ENCODE measurements around the gene DCPS. TPM values are rescaled to one million over a fixed set of nuclear protein-coding genes. Genes with fewer than 3 reads are reported as not detected.
A peak's percentile ranks its signal among the peaks of the same experiment; 100 is the strongest.

The DCPS gene
- total and polyA plus RNA-seq, 7 experiments from 2014 or later: 11.0 to 39.2 (median 17.9) TPM

DNA sequence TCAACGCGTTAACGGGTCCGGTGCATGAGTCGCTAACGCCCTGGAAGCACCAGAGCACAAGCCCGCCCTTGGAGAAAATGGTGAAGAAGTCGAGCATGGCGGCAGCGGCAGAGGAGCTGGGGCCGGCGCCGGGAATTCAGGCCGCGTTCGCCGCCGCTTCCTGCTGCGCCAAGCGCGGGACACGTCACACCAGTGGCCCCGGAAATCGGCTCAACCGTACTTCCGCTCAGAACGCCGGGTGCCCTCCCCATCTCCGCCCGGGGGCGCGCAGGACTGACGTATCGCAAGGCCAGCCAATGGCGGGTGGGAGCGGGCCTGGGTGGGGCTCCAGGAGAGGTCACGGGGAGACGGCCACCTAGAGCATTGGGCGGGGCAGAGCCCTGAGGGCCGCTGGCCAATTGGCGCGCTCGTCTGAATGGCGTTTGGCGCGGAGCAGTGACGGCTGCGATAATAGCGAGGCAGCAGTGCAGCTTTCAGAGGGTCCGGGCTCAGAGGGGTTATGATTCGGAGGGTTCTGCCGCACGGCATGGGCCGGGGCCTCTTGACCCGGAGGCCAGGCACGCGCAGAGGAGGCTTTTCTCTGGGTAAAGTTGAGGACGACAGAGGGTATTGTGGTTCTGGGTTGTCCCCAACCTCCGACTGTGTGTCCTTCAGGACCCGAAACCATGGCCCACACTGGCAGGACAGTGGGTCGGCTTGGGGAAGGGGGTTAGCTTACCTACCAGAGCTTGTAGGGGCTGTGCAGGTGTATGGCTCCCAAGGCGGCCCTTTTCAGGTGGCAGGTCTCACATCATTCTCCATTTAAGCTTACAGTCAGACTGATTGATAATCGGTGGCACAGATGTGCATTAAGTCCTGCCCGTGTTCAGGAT lies 34.9 kb upstream of the DCPS start, which contains the start of the genes FOXRED1 and SRPRA:
Gene FOXRED1, plus strand, starts transcription at position 447 of the 872 bp plus-strand sequence. Its CDS starts 53 bp downstream, at position 500.
Gene SRPRA, minus strand, starts transcription at position 188 of the 872 bp plus-strand sequence. Its CDS starts 91 bp downstream, at position 97.
- DNase-seq: peak; percentile 98 to 100 (median 100)

DNA sequence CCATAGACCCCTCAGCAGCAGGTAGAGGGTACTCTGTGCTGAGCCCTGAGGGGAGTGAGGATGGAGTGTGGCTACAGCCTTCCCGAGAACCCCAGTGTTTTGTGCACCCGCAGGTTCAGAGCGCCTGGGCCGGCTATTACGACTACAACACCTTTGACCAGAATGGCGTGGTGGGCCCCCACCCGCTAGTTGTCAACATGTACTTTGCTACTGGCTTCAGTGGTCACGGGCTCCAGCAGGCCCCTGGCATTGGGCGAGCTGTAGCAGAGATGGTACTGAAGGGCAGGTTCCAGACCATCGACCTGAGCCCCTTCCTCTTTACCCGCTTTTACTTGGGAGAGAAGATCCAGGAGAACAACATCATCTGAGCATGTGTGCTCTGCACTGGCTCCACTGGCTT lies 26.5 kb upstream of the DCPS start:
- ATAC-seq: no peak
- Histone ChIP-seq H3K4me1 (ENCODE audit: control insufficient read depth in 2 of 2, insufficient read depth in 2 of 2, low read length in 2 of 2) (peaks cover 4 to 18% of the 10 kb centered on the region in 2 donors), H3K4me3 (ENCODE audit: low read length) (no peak overlapping the region), H3K36me3 (ENCODE audit: control insufficient read depth in 2 of 3, insufficient read depth in 3 of 3, low read length in 3 of 3) (peaks cover 0 to 41% (median 0%) of the 10 kb centered on the region in 3 experiments), H3K9me3 (ENCODE audit: control insufficient read depth in 2 of 3, low read length in 3 of 3) (no peaks in the 10 kb centered on the region), H3K27ac (ENCODE audit: low read depth, low read length) (no peak overlapping the region), H3K27me3 (ENCODE audit: control insufficient read depth in 2 of 2, insufficient read depth in 2 of 2, low read length in 2 of 2) (no peaks in the 10 kb centered on the region)
- H3K27ac Mint-ChIP-seq: peak overlapping the region in 1 of 9 donors; percentile 58
- no peak for DNase-seq
- H3K4me3 Mint-ChIP-seq: no peak overlapping the region
- no peaks in the 10 kb centered on the region for H3K9me3 Mint-ChIP-seq
- CTCF ChIA-PET: no interaction called here
- intact Hi-C loops (cut with micrococcal nuclease): no loop called here
- H3K4me1 Mint-ChIP-seq: peaks cover 20 to 41% (median 36%) of the 10 kb centered on the region in 7 donors
- peaks cover 7 to 46% (median 16%) of the 10 kb centered on the region in 5 donors for H3K36me3 Mint-ChIP-seq
- POLR2A ChIA-PET: interaction anchor here (1.8 kb wide), 1 partner anchor 8 kb away, joined by 4 read pairs; the partner anchor contains the start of genes FOXRED1 and SRPRA
- no peaks in the 10 kb centered on the region for H3K27me3 Mint-ChIP-seq

More for the DNA sequence above, 34.9 kb upstream of the DCPS start, which contains the start of the genes FOXRED1 and SRPRA:
- H3K36me3 Mint-ChIP-seq: peaks cover 14 to 46% (median 33%) of the 10 kb centered on the region in 5 donors
- intact Hi-C loops (cut with micrococcal nuclease): loop anchor here (1.0 to 2.0 kb wide), 15 partner anchors 14 to 1158 kb away; partner anchors contain the start of genes DCPS (in 2 of the 2), FAM118B (in 2 of the 2), HYLS1 (in 2 of the 2) and PUS3 (in 2 of the 2)
- no peaks in the 10 kb centered on the region for H3K9me3 ChIP-seq (ENCODE audit: control insufficient read depth in 2 of 3, low read length in 3 of 3)
- H3K36me3 ChIP-seq (ENCODE audit: control insufficient read depth in 2 of 3, insufficient read depth in 3 of 3, low read length in 3 of 3): peaks cover 19 to 48% (median 24%) of the 10 kb centered on the region in 3 experiments
- H3K4me1 ChIP-seq (ENCODE audit: control insufficient read depth in 2 of 2, insufficient read depth in 2 of 2, low read length in 2 of 2): peaks cover 22 to 23% of the 10 kb centered on the region in 2 donors
- ChIA-PET CTCF (interaction anchor here (2.0 kb wide), 1 partner anchor 12 kb away, joined by 9 read pairs; no protein-coding TSS in a partner anchor), POLR2A (interaction anchor here (0.6 to 6.5 kb wide), 16 partner anchors 9 to 735 kb away, joined by 3 to 122 read pairs (median 4); partner anchors contain the start of genes CHEK1, DCPS, FAM118B and HYLS1)
- peaks cover 26 to 60% (median 47%) of the 10 kb centered on the region in 7 donors for H3K4me1 Mint-ChIP-seq
- peak within 1 kb of the TSS; percentile 91 to 98 (median 97) for H3K4me3 Mint-ChIP-seq
- ATAC-seq: peak; percentile 100
- H3K27me3 Mint-ChIP-seq: no peaks in the 10 kb centered on the region
- H3K27ac Mint-ChIP-seq: peak within 1 kb of the TSS; percentile 94 to 99 (median 98)
- peak within 1 kb of the TSS; percentile 99 for H3K4me3 ChIP-seq (ENCODE audit: low read length)
- H3K9me3 Mint-ChIP-seq: peaks cover 0 to 4% (median 0%) of the 10 kb centered on the region in 11 donors
- H3K27ac ChIP-seq (ENCODE audit: low read depth, low read length): peak within 1 kb of the TSS; percentile 94
- no peaks in the 10 kb centered on the region for H3K27me3 ChIP-seq (ENCODE audit: control insufficient read depth in 2 of 2, insufficient read depth in 2 of 2, low read length in 2 of 2)

DNA sequence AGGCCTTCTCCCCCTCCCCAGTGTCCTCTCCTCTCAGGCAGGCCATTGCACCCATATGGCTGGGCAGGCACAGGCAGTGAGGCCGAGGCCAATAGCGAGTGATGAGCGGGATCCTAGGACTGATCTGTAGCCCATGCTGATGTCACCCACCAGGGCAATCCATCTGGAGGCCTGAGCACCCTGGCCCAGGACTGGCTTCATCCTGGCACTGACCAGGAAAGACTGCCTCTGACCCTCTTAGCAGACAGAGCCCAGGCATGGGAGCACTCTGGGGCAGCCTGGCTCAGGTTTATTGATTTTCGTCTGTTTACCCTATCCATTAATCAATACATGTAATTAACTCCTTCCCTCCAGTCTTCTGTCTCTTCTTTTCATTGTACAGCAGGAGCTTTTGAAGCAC lies 26.1 kb upstream of the DCPS start:
- peaks cover 4 to 18% of the 10 kb centered on the region in 2 donors for H3K4me1 ChIP-seq (ENCODE audit: control insufficient read depth in 2 of 2, insufficient read depth in 2 of 2, low read length in 2 of 2)
- Mint-ChIP-seq H3K4me1 (peaks cover 23 to 40% (median 34%) of the 10 kb centered on the region in 7 donors), H3K27me3 (no peaks in the 10 kb centered on the region), H3K36me3 (peaks cover 6 to 42% (median 15%) of the 10 kb centered on the region in 5 donors), H3K27ac (peak overlapping the region in 1 of 9 donors; percentile 58), H3K4me3 (no peak overlapping the region), H3K9me3 (no peaks in the 10 kb centered on the region)
- H3K27ac ChIP-seq (ENCODE audit: low read depth, low read length): no peak overlapping the region
- intact Hi-C loops (cut with micrococcal nuclease): no loop called here
- no peak overlapping the region for H3K4me3 ChIP-seq (ENCODE audit: low read length)
- ATAC-seq: no peak
- no peak for DNase-seq
- no peaks in the 10 kb centered on the region for H3K27me3 ChIP-seq (ENCODE audit: control insufficient read depth in 2 of 2, insufficient read depth in 2 of 2, low read length in 2 of 2)
- H3K9me3 ChIP-seq (ENCODE audit: control insufficient read depth in 2 of 3, low read length in 3 of 3): no peaks in the 10 kb centered on the region
- CTCF ChIA-PET: no interaction called here
- POLR2A ChIA-PET: interaction anchor here (1.8 kb wide), 1 partner anchor 9 kb away, joined by 4 read pairs; the partner anchor contains the start of genes FOXRED1 and SRPRA
- H3K36me3 ChIP-seq (ENCODE audit: control insufficient read depth in 2 of 3, insufficient read depth in 3 of 3, low read length in 3 of 3): peaks cover 0 to 38% (median 0%) of the 10 kb centered on the region in 3 experiments

DNA sequence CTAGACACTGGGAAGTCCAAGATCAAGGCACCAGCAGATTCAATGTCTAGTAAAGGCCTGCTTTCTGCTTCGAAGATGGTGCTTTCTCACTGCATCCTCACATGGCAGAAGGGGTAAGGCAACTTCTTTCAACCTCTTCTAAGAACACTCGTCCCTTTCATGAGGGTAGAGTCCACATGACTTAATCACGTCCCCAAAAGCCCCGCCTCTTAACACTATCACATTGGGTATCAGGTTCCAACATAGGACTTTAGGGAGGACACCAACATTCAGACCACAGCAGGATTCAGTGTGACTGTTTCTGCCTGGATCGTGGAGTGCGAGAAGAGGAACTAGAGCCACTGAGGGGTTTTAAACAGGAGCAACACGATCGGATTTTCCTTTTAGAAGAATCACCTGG lies 24.7 kb upstream of the DCPS start:
- peak overlapping the region in 6 of 10 donors; percentile 32 to 99 (median 56) for H3K4me3 Mint-ChIP-seq
- POLR2A ChIA-PET: interaction anchor here (1.8 to 5.7 kb wide), 2 partner anchors 9 to 10 kb away, joined by 4 to 122 read pairs; partner anchors contain the start of genes FOXRED1 and SRPRA

DNA sequence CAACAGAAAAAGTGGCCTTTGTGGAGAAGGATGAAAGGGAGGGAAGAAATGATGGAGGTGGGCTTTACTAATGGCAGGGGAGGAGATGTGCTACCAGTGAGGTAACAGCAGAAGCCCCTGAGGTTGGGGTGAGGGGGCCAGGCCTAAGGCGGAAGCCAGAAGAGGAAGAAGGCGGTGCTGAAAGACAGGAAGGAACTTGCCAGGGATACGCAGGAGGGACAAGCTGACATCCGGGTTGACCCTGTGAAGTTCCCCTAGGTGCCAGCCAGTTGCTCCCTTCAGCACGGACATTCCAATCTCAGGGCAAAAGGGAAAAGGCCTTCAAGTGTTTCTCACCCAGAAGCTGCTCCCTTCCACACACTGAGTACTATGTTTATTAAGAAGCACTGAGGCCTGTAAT lies 23.3 kb upstream of the DCPS start:
- peak overlapping the region; percentile 77 to 99 (median 94) for H3K27ac Mint-ChIP-seq
- H3K36me3 Mint-ChIP-seq: peaks cover 0 to 23% (median 10%) of the 10 kb centered on the region in 5 donors
- peaks cover 34 to 60% (median 53%) of the 10 kb centered on the region in 7 donors for H3K4me1 Mint-ChIP-seq
- Histone ChIP-seq H3K4me3 (ENCODE audit: low read length) (no peak overlapping the region), H3K36me3 (ENCODE audit: control insufficient read depth in 2 of 3, insufficient read depth in 3 of 3, low read length in 3 of 3) (peaks cover 0 to 12% (median 0%) of the 10 kb centered on the region in 3 experiments), H3K4me1 (ENCODE audit: control insufficient read depth in 2 of 2, insufficient read depth in 2 of 2, low read length in 2 of 2) (peaks cover 16 to 28% of the 10 kb centered on the region in 2 donors), H3K27me3 (ENCODE audit: control insufficient read depth in 2 of 2, insufficient read depth in 2 of 2, low read length in 2 of 2) (no peaks in the 10 kb centered on the region), H3K27ac (ENCODE audit: low read depth, low read length) (peak overlapping the region; percentile 40), H3K9me3 (ENCODE audit: control insufficient read depth in 2 of 3, low read length in 3 of 3) (no peaks in the 10 kb centered on the region)
- H3K4me3 Mint-ChIP-seq: peak overlapping the region in 9 of 10 donors; percentile 13 to 99 (median 44)
- DNase-seq (peak in 1 of 9 donors; percentile 33), ATAC-seq (no peak)
- ChIA-PET POLR2A (interaction anchor here (1.5 to 5.7 kb wide), 3 partner anchors 10 to 69 kb away, joined by 3 to 122 read pairs (median 29); partner anchors contain the start of genes DCPS, FAM118B, FOXRED1 and SRPRA), CTCF (interaction anchor here (2.4 kb wide), 1 partner anchor 12 kb away, joined by 9 read pairs; the partner anchor contains the start of genes FOXRED1 and SRPRA)
- H3K9me3 Mint-ChIP-seq: no peaks in the 10 kb centered on the region
- H3K27me3 Mint-ChIP-seq: no peaks in the 10 kb centered on the region
- intact Hi-C loops (cut with micrococcal nuclease): loop anchor here (5.0 kb wide), 4 partner anchors 218 to 1328 kb away; partner anchors contain the start of genes CDON (in 2 of the 2), CCDC15 (in 1 of the 2), DDX25 (in 1 of the 2) and PUS3 (in 1 of the 2)

More for the DNA sequence above, 24.7 kb upstream of the DCPS start:
- Mint-ChIP-seq H3K27me3 (no peaks in the 10 kb centered on the region), H3K36me3 (peaks cover 0 to 30% (median 11%) of the 10 kb centered on the region in 5 donors), H3K27ac (peak overlapping the region in 8 of 9 donors; percentile 22 to 99 (median 84)), H3K9me3 (no peaks in the 10 kb centered on the region), H3K4me1 (peaks cover 28 to 48% (median 40%) of the 10 kb centered on the region in 7 donors)
- intact Hi-C loops (cut with micrococcal nuclease): no loop called here
- Histone ChIP-seq H3K27me3 (ENCODE audit: control insufficient read depth in 2 of 2, insufficient read depth in 2 of 2, low read length in 2 of 2) (no peaks in the 10 kb centered on the region), H3K4me1 (ENCODE audit: control insufficient read depth in 2 of 2, insufficient read depth in 2 of 2, low read length in 2 of 2) (peaks cover 9 to 24% of the 10 kb centered on the region in 2 donors), H3K36me3 (ENCODE audit: control insufficient read depth in 2 of 3, insufficient read depth in 3 of 3, low read length in 3 of 3) (peaks cover 0 to 24% (median 0%) of the 10 kb centered on the region in 3 experiments), H3K9me3 (ENCODE audit: control insufficient read depth in 2 of 3, low read length in 3 of 3) (no peaks in the 10 kb centered on the region), H3K4me3 (ENCODE audit: low read length) (no peak overlapping the region), H3K27ac (ENCODE audit: low read depth, low read length) (no peak overlapping the region)
- no peak for ATAC-seq
- no peak for DNase-seq
- CTCF ChIA-PET: no interaction called here

Measured in naive thymus-derived CD4-positive, alpha-beta T cell (primary cell).